GM15510 (cell line): ENCODE data around the gene TMPRSS4.

Source experiments
- POLR2A ChIP-seq: IDR thresholded peaks from 3 replicates; pipeline ENCODE4 v1.6.1; 2011; ENCODE audit warnings: borderline replicate concordance; ENCODE audit not compliant: insufficient read length; ENCODE audit errors: extremely low read depth

TMPRSS4 gene

GRCh38 chr11:118144301-118145268 lies 67.7 kb downstream of the TMPRSS4 start:
- TF ChIP-seq POLR2A = no peak

DNA sequence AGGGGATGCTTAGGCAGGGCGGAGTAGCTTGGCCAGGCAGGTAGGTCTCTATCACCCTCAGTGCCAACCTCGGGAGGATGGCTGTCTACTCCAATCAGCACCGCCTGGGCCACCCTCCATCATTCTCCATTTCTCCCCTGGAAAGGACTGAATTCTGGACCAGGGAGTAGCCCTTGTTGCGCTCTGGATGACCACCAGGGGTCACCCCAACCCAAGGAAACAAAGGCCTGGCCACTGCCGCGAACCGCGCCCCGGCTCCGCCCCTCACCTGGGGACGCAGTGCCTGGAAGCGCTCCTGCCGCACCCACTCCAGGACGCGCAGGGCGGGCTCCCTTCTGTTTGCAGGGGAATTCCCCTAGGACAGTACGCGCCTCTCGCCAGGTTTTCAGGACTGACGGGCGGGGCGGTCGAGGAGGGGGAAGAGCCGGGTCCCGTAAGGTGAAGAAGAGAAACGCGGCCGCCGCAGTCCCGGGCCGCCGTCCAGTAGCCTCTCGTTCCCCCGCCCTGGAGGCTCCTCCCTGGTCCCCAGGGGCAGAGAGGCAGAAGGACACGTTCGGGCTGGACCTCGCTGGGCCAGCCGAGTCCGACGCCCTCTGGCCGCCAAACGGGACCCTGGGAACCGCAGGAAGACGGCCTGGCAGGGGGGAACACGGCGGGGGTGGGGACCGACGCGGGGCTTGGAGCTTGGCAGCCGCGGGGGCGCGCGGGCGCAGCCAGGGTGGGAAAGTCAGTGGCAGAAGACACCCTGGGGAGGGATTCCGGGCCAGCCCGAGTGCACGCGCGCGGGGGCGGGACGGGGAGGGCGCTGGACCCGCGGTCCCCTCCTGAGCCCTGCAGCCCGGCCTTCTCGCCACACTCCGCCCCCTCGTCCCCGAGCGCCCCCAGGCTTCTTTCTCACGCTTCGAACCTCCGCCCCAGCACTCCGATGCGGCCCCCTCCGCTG lies 68.7 kb downstream of the TMPRSS4 start:
- TF ChIP-seq POLR2A = no peak

DNA sequence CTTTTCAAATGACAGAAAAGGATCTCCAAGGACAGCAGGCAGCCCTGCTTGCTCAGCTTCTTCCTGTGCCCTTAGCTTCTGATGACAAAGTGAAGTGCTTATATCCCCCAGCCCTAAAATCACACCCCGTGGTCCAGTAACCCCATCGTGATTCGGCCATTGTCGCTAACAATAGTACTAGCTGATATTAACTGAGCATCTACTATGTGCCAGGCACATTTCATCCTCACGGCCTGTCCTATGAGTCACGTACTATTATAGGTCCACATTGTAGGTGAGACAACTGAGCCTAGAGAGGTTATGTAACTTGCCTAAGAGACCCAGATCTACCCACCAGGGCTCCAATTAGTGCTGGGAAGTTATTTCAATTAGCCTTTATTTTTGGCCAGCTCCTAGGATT lies 69.7 kb downstream of the TMPRSS4 start:
- no peak for TF ChIP-seq POLR2A

GRCh38 chr11:118147502-118147901 lies 70.6 kb downstream of the TMPRSS4 start:
- no peak for TF ChIP-seq POLR2A

GRCh38 chr11:118148240-118148639 lies 71.4 kb downstream of the TMPRSS4 start:
- TF ChIP-seq POLR2A = no peak

DNA sequence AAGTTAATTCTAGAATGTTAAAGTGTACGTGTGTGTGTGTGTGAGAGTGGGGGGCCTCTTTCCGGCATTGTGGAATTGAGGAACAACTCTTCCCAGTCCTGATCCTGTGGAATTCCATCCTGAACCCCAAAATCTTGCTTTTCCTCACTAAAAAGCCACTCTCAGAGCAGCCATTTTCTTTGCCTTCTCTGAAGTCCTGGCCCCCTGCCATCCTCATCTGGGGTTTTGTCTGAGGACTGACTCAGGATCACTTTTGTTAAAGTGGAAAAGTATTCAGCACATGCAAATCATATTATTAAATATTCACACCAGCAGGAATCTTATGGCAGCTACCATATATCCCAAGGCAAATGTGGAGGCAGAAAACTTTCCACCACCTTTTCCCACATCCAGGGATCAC lies 72.0 kb downstream of the TMPRSS4 start:
- TF ChIP-seq POLR2A = no peak

GRCh38 chr11:118149493-118149892 lies 72.6 kb downstream of the TMPRSS4 start:
- no peak for TF ChIP-seq POLR2A

DNA sequence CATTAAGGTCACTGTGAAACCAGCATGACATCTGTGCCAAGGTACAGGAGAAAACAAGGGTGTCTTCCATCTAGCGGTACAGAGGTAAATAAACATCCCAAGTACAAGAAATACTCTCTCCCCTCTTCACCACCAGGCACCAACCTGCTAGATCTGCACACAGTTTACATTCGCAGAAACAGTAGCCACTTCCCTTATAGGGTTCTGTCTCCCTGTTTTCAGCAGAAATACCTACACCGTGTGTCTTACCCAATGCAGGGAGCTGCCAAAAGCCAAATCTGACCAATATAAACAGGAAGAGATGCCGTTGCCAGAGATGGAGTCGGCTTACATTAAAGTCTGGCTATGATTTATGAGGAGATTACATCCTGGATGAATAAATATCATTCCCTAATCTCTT lies 74.6 kb downstream of the TMPRSS4 start:
- TF ChIP-seq POLR2A = no peak

DNA sequence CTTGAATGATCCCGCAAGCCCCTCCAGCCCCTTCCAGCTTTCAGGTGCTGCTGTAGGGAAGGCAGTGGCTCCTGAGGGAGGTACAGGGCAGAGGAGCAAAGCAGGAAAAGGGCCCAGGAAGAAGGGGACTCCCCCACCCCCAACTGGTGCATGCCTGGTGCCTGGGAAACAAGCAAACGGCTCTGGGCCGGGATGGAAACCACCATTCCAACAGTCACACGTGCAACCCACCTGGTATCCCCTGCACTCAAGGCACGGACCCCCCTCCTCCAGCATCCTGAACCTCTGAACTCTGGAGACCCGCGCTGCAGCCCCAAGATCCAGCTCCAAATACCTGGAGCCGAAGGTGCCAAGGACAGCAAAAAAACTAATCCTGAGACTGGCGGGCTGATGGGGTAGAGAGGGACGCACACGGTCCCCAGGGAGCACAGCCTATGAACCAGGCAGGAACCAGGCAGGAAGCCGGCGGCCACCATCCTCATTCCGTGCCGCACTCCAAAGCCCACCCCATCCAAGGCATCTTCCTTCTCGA lies 75.2 kb downstream of the TMPRSS4 start:
- TF ChIP-seq POLR2A = no peak

DNA sequence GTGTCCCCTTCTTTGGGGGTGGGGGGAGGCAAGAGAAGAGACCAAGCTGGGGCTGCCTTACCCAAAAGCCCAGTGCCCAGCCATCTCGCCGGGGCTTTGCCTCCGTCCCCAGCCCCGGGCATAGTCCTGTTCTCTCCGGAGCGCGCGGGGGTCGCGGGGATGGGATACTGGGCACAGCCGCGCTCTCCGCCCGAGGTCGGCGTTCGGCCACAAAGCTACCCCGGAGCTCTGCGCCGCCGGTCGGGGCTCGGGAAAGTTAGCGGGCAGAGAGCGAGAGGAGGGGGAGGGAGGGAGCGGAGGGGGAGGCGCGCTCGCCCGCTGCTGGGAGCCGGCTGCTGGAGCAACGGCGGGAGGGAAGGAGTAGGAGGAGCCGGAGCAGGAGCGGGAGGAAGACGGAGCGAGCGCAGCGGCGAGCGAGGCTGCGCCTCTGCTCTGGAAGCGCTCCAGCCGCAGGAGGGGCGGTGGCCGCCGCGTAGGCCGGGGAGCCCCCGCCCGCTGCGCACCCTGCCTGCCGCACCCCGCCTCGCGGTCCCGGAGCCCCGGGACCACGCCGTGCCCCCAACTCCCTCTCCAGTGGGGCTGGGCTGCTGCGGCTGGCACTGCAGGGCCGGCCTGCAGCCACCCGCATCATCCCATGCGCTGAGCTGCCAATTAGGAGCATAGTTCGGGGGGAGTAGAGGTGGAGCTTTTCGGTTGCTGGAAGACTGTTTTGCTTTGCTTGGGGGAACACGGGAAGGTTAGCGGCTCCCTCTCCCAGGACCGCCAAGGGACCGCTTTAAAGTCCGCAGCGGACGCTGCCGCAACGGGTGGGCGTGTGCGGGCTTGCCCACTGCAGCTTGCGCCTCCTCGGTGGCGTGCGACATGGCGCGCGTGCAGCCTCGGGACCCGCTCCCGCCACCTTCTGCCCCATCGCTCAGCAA lies 75.9 kb downstream of the TMPRSS4 start, which contains the start of gene SCN4B:
Gene SCN4B (minus strand): TSS at position 272 of the 920 bp plus-strand sequence. CDS start 150 bp downstream, at position 122.
- TF ChIP-seq POLR2A = no peak

GRCh38 chr11:118153516-118153915 lies 76.6 kb downstream of the TMPRSS4 start:
- no peak for TF ChIP-seq POLR2A

DNA sequence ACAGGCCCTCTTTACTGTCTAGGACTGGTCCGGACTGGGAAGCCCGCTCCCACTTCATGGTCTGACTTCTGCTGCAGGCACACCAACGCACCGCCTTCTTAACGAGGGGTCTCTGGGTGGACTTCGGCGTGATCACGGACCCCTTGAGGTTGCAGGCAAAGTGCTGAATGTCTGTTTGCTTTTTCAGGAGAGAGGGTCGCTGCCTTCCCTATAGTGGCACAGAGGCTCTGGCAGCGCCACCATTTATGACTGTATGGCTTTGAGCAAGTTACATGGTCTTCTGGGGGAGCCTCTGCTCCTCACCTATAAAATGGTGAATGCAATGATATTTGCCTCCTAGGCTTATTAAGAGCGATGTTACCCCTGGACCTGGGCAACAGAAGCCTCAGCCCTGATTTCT lies 77.1 kb downstream of the TMPRSS4 start:
- no peak for TF ChIP-seq POLR2A

DNA sequence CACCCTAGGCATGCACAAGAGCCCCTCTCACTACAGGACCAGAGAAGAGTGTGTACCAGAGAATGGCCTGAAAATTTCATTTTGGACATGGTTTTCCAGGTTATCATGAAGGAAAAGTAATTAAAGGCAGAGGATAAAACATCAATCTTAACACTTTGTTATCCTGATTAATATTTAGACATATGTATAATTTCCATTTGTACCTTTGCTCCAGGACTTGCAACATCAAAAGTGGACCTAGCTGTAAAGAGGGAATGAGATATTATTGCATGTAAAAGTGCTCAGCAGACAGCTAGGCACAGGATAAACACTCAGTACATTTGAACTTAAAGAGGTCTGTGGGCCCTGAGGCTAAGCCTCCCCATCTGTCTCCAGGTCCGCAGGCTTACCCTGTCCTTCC lies 77.8 kb downstream of the TMPRSS4 start:
- TF ChIP-seq POLR2A = no peak
